GM18508 (cell line): ENCODE measurements around the gene CSNK1D.
"Not testable (repeated sequence)": the region's sequence is repeated elsewhere in the genome, so short reads cannot be mapped to it uniquely, and the experiment has no call there.

Source experiments
- ATAC-seq: cut with Tn5 transposase; IDR thresholded peaks from one replicate; pipeline ENCODE4 v1.9.1; 2021; ENCODE audit warnings: moderate number of reproducible peaks; ENCODE audit not compliant: insufficient read depth, unreplicated experiment

Gene CSNK1D

GRCh38 chr17:82199496-82199895 lies 74.0 kb downstream of the CSNK1D start:
- ATAC-seq: no peak

DNA sequence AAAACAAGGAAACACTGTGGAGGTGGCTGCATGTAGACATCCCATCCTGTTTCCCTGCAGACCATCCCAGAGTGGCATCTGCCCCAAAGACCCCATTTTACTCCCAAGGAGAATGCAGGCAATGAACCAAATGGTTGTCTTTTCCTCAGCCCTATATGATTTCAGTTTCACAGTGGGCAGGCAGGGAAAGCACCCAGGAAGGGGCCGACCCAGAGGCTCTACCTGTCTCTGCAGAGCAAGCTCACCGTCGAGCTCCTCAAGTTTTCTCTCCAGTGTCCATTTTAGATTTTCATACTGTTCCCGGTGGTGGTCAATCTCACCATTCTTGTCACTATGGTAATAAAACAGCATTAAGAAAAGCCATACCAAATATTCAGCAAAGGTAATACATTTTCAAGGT lies 75.4 kb downstream of the CSNK1D start:
- no peak for ATAC-seq

DNA sequence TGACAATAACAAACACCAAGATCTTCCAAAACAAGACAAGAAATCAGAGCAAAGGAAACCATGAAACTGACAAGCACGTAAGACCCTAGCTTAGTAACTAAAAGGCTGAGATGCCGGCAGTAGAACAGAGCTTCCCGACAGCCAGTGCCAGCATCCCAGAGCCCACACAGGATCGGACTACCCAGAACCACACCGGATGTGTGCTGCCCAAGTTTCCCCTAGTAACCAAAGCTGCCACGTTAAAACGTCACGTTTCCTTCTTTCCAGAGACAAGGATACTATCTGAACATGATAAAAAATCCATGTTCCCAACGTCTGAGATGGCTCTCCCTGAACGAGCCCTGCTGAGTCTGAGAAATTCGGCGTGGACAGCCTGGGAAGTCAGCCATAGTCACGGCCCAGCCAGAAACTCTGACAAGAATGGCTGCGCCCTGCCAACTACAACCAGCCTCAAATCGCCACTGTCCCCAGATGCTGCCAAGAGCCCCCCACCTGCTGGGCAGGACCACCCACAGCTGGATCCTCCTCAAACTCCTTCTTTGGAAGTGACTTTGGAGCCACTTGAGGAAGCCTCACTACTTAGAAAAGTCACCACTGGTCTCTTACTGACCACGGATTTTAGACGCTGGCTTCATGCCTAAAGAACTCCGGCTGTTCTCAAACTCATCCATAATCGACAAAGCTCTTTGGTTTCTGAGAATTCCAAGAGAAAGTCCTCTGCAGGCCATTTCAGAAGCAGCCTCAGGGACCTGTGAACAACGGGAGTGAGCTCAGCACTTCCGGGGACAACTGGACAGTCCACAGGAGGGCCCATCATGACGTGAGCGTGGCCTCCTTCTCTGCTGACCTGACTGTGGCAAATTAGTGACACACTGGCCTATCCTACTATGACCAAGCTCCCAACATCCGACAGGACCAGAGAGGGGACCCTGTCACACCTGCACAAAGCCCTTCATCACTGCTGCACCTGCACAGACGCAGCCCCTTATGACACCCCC lies 77.5 kb downstream of the CSNK1D start:
- no peak for ATAC-seq

DNA sequence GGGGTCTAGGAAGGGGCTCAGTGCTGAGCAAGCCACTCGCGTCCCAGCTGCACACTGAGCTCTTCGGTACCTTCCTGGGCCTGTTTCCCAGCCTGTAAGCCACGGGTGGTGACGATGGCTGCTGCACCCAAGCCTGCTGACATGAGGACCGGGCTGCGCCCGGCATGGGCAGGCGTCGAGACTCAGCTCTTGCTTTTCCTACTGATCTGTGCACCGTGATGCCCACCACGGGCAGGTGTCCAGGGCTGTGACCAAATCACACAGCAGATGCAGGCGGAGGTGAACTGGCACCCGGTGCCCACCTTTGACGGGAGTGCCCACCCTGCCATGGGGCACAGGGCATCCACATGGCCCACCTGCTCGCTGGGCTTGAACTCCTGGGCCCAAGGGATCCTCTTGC lies 78.7 kb downstream of the CSNK1D start:
- no peak for ATAC-seq

GRCh38 chr17:82193520-82194220 lies 79.8 kb downstream of the CSNK1D start:
- no peak for ATAC-seq

GRCh38 chr17:82193050-82193449 lies 80.5 kb downstream of the CSNK1D start:
- ATAC-seq: not testable (repeated sequence)
